ELF-1 (cell line): Measurements from ENCODE around the gene TSR1.

Source experiments
- DNase-seq: peaks from one replicate; pipeline ENCODE4 v3.0.0-alpha.2; 2016; ENCODE audit warnings: low read depth, low spot score

The TSR1 gene

DNA sequence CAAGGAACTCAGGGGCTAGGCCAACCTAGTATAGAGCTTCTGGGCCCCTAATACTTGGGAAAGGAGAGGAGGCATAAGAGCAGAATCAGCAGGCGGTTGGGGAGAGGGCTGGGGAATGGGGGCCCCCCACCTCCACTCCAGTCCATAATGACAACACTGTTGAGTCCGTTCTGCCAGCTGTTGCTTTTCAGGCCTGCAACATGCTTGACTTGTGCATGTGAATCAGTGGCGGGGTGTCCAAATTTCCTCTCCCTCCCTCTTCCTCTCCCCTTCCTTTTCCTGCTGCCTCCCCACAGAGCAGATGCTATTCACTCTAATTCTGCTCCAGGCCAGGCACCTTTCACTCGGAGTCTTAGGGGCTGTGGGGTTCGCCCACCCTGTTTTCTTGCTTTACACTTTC is 32.8 kb upstream of the TSR1 start:
- no peak for DNase-seq

DNA sequence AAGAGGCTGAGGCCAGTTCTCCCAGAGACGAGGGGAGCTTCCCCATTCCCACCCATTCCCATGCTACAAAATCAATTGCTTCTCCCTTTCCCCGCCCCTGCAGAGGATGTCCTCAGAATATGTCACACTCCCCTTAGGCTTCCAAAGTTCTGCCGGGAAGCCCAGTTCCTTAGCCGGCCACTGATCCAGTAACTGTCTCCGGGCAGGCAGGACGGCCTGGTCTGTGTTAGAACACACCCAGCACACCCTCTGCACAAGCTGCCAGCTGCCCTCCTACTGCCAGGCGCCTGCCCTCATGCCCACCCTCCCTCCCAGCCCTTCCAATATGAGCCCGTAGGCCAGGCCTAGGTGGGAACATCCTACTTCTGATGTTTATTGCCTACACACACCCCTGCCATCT is 32.1 kb upstream of the TSR1 start:
- no peak for DNase-seq

- peak; percentile 69 for DNase-seq
These were observed 30.7 kb upstream of the TSR1 start for GRCh38 chr17:2366747-2367494.

DNA sequence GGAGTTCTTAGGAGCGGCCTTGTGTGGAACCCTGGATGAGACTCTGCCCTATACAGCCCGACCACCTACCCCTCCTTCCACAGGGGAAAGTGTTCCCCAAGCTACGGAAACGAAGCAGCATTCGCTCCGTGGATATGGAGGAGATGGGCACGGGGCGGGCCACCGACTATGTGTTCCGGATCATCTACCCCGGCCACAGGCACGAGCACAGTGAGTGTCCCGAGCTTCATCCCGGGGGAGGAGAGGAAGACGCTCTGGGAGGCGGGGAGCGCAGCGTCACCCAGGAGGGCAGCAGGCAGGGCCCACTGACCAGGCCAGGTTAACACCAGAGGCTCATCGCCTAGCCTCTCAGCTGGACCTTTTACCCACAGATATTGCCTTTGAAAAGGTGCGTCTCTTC is 28.9 kb upstream of the TSR1 start:
- no peak for DNase-seq

- no peak for DNase-seq
These were observed 28.5 kb upstream of the TSR1 start for GRCh38 chr17:2364763-2365116.

DNA sequence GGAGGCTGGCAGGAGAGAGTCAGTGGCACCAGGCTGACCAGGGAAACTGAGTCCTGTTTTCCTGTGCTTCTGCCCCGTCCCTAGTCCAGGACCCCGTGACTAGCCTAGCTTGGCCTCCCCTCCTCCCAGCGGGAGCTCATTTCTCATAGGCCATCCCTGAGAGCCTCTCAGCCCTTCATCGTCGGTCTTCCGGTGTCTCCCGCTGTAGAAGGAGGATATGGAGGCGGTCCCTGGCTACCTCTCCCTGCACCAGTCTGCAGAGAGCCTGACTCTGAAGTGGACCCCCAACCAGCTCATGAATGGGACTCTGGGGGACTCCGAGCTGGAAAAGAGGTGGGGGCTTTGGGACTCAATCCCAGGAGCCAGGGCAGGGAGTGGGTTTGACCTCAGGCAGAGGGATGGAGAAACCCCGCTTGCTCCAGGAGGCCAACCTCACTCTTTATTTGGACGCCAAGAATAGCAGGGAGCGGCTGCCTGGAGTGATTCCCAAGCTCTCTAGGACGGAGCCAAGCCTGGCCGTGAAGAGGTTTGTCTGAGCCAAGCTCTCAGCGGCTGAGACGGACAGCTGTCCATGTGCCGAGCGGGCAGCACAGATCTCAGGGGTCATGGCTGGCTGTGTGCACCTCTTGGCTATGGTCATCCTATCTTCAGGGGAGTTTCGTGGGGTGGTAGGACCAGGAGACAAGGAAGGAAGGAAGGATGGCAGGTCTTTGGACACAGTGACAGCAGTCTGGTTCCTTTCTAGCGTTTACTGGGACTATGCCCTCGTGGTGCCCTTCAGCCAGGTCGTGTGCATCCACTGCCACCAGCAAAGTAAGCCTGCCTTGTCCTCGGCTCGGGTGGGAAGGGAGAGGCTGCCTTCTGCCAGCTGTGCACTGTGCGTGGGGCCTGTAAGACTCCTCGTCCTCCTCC is 27.9 kb upstream of the TSR1 start:
- no peak for DNase-seq

DNA sequence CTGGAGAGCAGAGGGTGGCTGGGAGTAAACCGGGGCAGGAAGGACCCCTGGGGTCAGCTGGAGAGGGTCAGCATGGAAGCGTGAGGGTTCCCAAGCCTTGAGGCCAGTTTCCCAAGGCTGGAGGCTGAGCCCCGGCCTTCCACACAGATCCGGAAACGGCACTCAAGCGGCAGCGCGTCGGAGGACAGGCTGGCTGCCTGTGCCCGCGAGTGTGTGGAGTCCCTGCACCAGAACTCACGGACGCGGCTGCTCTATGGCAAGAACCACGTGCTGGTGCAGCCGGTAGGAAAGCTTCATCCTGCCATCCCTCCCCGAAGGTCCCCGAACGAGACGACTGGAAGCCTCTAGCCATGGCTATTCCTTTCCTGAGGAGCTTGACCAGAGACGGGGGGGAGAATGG is 27.1 kb upstream of the TSR1 start:
- DNase-seq: no peak

DNA sequence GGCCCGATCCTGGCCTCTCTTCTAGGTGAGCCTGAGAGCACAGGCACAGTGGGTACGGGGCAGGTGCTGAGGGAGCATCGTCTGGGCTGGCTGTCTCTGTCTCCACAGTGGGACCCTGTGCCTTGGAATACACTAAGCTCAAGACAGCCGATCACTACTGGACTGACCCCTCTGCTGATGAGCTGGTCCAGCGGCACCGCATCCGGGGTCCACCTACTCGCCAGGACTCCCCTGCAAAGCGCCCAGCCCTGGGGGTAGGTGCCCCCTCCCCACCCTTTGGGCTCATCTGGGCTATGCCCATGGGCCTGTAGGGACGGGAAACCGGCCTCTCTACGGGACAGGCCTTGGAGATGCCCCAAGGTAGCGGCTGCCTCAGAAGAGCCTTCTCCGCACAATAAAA is 26.6 kb upstream of the TSR1 start:
- DNase-seq: no peak

DNA sequence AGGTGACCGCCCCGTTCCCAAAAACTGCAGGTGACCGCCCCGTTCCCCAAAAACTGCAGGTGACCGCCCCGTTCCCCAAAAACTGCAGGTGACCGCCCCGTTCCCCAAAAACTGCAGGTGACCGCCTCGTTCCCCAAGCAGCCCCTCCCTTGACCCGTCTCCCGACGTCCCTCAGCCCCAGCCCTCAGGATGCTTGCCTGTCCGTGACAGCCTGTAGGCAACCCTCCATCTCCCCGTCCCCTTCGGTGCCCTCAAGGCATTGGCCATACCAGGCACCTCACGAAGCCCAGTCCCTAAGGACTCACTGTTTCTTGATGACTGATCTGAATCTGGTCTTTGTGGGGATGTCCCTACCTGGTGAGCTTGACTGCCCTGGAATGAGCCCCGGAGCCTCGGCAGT is 26.2 kb upstream of the TSR1 start:
- no peak for DNase-seq

- DNase-seq: no peak
These were observed 25.8 kb upstream of the TSR1 start for GRCh38 chr17:2362016-2362415.

DNA sequence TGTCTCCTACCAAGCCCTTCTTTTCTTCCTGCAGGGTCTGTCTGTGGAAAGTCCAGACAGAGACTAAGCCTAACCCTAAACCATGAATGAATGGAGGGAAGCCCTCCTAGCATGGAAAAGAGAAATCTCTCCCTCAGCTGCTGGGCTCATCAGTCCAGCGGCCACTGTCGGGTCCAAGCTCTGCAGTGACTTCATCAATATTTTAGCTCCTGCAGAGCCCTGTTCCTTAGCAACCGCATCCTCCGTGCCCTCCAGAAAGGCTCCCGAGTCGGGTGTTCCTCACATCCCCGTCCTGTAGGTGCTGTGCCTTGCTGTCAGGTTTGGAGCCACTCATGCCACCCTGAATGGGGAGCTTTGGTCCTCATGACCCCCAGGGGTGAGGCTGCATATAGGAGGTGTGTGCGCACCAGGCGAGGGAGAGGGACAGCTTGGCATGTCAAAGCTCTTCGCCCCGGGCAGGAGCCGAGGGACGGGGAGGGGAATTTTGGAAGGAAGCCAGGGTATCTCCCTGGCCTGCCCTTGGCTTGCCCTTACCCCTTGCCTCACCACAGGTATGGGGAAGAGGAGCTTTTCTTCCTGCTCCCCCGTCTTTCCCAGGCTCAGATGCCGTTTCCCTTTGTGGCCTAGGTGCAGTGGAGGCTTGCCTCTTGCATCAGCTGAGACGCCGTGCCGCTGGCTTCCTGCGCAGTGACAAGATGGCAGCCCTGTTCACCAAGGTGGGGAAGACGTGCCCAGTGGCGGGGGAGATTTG is 24.9 kb upstream of the TSR1 start:
- no peak for DNase-seq

DNA sequence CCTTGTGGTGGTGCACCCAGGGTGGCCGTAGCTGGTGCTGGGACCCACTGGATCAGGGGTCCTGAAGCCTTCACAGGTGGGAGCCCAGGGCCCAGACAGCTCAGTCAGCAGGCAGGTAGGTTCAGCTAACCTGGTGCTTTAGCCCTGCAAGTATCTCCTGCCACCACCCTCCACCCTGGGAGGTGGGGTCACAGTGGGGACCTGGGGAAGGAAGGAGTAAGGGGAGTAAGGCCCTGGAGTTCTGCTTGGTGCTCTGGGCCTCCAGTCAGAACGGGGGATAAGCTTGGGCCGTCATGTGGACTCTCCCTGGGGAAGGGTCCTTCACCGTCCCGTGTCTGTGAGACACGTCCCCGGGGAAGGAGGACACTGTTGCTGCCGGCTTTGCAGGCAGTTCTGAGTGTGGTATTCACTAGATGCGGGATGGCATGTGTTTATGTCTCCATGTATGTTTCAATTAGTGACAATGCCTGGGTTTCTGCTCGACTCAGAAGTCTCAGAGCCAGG is 21.7 kb upstream of the TSR1 start:
- no peak for DNase-seq

- DNase-seq: no peak
These were observed 21.0 kb upstream of the TSR1 start for GRCh38 chr17:2357237-2357636.

GRCh38 chr17:2354311-2354710 is 18.1 kb upstream of the TSR1 start:
- DNase-seq: no peak

DNA sequence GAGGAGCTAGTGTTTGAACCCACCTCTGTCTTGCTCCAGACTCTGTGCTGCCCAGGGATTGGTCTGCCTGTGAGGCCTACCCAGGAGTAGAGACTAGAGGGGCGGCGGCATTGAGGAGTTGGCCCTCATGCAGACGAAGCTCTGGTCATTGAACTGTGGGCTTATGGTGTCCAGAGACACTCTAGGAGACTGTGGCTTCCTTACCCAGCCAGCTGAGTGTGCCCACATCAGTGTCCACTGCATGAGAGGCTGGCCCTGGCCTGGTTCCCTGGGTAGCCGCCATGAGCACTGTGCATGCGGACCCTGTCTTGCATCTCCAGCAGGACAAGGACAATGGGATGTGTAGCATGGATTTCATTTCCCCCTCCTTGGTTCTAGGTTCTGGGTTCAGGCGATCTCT is 15.0 kb upstream of the TSR1 start:
- DNase-seq: no peak

DNA sequence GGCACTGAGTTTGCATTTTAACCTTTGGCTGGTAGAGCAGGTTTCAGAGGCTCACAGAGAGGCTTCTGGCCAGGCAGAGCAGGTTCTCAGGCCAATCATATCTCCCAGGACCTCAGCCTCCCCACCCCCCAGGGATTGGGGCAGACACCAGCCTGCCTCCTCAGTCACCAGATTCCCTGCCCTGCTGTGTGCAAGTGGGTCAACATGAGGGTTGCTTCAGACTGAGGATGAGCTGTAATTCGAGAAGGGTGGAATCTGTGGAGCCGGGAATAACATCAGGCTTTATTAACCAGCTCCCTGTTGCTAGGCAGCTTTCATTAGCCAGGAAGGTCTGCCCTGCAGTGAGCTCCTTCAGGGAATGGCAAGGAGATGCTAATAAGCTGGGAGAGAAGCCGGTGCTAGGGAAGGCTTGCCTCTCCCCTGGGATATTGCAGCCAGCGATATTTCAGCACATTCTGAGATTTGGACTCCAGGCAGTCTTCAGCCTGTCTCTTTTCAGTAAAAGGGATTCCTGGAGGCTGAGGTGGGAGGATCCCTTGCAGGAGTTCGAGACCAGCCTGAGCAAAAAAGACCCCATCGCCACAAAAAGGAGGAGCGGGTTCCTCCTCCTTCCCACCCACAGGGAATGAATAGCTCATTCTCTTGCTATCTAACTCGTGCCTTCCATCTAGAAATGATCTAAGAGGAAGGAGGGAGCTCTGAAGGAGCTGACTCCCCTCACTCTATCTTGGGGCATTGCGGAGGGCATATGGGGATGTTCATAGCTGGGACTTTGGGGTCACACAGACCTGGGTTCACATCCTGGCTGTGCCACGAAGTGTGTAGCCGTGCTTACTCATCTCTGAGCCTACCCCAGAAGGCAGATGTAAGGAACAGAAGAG is 11.8 kb upstream of the TSR1 start:
- peak; percentile 99 for DNase-seq

- peak; percentile 62 for DNase-seq
These were observed 10.2 kb upstream of the TSR1 start for GRCh38 chr17:2346475-2346874.

DNA sequence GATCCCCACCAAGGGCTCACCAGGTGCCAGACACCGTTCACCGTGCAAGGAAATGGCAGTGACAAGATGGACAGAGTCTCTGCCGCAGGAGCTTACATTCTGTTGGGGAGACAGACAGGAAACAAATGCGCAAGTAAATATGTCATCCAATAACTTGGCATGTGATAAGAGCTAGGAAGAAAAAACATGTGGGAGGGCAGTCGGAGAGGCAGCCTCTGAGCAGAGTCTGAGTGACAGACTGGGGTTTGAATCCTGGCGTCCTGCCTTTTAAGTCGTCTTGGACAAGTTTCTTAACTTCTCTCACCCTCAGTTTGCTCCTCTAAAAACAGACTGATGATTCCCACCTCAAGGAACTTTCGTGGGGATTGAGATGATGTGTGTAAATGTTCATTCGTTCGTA is 8.3 kb upstream of the TSR1 start:
- DNase-seq: no peak

DNA sequence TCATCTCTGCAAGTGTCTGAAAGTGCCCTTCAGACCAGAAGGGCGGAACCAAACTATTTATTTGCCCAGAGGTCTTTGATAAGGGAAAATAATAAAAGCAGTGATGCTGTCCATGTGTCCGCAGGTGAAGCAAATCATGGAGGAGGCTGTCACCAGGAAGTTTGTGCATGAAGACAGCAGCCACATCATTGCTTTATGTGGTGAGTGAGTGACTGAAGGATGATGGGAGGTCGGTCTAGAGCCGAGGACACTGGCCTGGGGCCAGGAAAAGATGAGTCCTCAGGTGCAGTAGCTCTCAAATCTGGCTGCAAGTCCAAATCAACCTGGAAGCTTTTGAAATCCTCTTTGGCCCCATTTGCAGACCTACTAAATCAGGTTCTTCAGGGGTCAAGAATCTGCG is 7.2 kb upstream of the TSR1 start:
- DNase-seq: no peak

- DNase-seq: peak; percentile 47
These were observed 2.0 kb upstream of the TSR1 start for GRCh38 chr17:2338315-2338657.

DNA sequence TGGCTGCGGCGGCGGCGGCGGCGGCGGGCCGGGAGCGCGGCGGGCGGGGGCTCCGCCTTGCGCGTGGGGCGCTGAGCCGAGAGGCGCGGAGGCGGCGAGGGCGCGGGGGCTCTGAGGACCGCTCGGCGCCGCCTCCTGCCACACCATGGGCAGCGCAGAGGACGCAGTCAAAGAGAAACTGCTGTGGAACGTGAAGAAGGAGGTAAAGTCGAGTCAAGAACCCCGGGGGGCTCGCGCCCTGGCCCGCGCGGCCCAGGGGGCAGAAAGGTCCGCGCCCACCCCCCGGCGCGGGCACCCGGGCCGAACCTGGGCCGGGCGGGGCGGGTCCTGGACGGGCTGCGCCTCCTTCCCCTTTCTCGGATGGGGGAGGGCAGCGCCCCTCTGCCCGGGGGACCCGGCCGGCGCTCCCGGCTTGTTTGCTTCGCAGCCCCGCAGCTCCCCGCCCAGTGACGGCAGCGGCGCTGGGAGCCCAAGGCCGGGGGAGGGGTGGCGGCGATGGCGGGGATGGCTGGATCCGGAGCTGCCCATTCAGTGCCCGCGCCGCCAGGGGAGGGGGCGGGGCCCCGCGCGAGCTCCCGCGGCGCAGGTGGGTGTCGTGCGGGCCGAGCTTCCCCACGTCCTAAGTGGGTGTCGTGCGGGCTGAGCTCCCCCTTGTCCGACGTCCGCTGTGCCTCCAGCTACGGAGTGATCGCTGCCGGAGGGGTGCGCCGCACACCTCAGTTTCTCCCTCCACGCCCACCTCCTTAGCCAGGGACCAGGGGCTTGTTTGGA is 1.5 kb upstream of the TSR1 start:
- peak; percentile 30 for DNase-seq
